T-helper 2 cell treated with Interferon-gamma antibody and Interleukin-4, amounts not matched to agents 5 μg/mL and 100 μg/mL, for 36 hours (primary cell): Measurements from ENCODE around the gene TDRD9.
A peak's percentile ranks its signal among the peaks of the same experiment; 100 is the strongest.
"Not testable (repeated sequence)": the region's sequence is repeated elsewhere in the genome, so short reads cannot be mapped to it uniquely, and the experiment has no call there.

Experiments
- DNase-seq: peaks from one replicate; pipeline ENCODE4 v3.0.0; 2021; ENCODE audit warnings: low spot score
- H3K27ac Mint-ChIP-seq: one replicate; pipeline ENCODE4 v1.8.0; 2021; ENCODE audit warnings: mild to moderate bottlenecking, mixed read lengths
- H3K27me3 Mint-ChIP-seq: one replicate; pipeline ENCODE4 v1.8.0; 2021; ENCODE audit warnings: low read depth, mixed read lengths
- H3K36me3 Mint-ChIP-seq: one replicate; pipeline ENCODE4 v1.8.0; 2021; ENCODE audit warnings: low read depth, mixed read lengths
- H3K4me1 Mint-ChIP-seq: one replicate; pipeline ENCODE4 v1.8.0; 2021; ENCODE audit warnings: low read depth, mixed read lengths
- H3K4me3 Mint-ChIP-seq: one replicate; pipeline ENCODE4 v1.8.0; 2022; ENCODE audit warnings: mild to moderate bottlenecking, moderate library complexity, mixed read lengths
- H3K9me3 Mint-ChIP-seq: one replicate; pipeline ENCODE4 v1.8.0; 2021; ENCODE audit warnings: mixed read lengths

TDRD9 gene

DNA sequence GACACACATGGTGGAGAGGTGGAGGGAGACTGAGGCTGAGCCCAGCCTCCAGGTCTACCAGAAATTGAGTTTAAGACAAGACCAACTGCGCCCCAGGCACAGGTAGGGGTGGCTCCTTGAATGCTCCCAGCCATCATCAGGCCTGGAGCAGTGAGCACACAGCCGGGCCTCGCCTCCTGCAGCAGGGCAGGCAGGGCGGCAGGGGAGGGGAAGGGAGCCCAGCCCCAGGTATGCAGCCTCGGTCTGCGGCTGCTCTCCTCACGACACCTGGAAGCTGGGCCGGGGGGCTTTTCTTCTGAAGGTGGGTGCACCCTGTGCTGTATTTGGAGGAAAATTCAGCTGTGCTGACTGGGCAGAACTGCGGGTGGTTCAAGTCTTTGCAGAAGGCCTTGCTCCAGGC, 29.5 kb upstream of the TDRD9 start:
- H3K9me3 Mint-ChIP-seq, result peaks cover 5% of the 10 kb centered on the region
- peaks cover 5% of the 10 kb centered on the region for H3K4me1 Mint-ChIP-seq
- H3K36me3 Mint-ChIP-seq, result no peaks in the 10 kb centered on the region
- H3K27me3 Mint-ChIP-seq, result no peaks in the 10 kb centered on the region
- no peak for DNase-seq
- H3K27ac Mint-ChIP-seq, result no peak overlapping the region
- no peak overlapping the region for H3K4me3 Mint-ChIP-seq

- peaks cover 5% of the 10 kb centered on the region for H3K9me3 Mint-ChIP-seq
- no peak overlapping the region for H3K4me3 Mint-ChIP-seq
- H3K36me3 Mint-ChIP-seq, result no peaks in the 10 kb centered on the region
- DNase-seq, result no peak
- H3K4me1 Mint-ChIP-seq, result peaks cover 5% of the 10 kb centered on the region
- H3K27ac Mint-ChIP-seq, result no peak overlapping the region
- no peaks in the 10 kb centered on the region for H3K27me3 Mint-ChIP-seq
These were observed 28.9 kb upstream of the TDRD9 start for GRCh38 chr14:103899316-103899715.

DNA sequence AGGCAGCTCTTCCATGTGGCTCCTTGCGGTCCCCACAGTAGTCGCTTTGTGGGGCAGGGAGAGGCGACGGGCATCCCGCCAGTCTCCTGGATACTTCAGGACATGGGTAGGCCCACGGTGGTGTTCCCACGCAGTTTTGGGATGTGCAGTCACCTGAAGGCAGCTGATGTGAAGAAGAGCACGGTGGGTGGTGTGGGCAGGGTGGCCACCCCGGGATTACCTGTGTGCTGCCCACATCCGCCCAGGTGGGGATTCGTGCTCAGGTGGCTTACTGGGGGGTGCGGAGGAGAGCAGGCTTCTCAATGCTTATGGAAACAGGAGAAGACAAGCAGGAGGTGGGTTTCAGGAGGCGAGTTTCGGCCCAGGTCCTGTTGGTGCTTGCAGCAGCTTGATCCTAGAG, 28.4 kb upstream of the TDRD9 start:
- no peaks in the 10 kb centered on the region for H3K27me3 Mint-ChIP-seq

DNA sequence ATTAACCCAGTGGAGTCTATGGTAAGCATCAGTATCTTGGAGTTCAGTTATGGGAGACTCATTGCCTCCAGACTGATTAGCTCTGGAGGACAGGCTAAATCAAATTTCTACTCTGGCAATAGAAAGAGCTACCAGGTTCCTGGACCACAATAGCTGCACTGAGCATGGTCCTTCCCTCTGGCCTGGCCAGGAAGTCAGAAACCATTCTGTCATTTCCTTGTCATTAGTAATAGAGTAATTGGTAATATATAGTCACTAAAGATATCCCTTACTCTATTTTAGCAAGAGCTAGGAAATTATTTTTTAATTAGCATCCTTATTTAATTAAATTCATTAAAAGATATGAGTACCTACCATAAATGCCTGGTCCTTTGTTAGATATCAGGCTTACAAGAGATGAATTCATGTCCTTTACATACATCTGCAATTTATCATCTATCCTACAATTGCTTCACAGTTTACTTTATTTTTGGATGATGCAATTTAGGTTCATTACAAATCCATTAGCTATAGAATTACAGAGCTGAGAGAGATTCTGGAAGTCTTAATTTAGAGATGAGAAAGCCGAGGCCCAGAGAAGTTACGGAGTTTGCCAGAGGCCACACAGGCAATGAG, 23.7 kb upstream of the TDRD9 start:
- H3K9me3 Mint-ChIP-seq, result no peaks in the 10 kb centered on the region
- no peak overlapping the region for H3K27ac Mint-ChIP-seq
- H3K27me3 Mint-ChIP-seq, result no peaks in the 10 kb centered on the region
- no peak for DNase-seq
- H3K4me1 Mint-ChIP-seq, result peaks cover 6% of the 10 kb centered on the region
- H3K4me3 Mint-ChIP-seq, result no peak overlapping the region
- H3K36me3 Mint-ChIP-seq, result peaks cover under 1% of the 10 kb centered on the region

More for the DNA sequence above, 28.4 kb upstream of the TDRD9 start:
- H3K27ac Mint-ChIP-seq, result no peak overlapping the region
- no peaks in the 10 kb centered on the region for H3K36me3 Mint-ChIP-seq
- no peak overlapping the region for H3K4me3 Mint-ChIP-seq
- H3K4me1 Mint-ChIP-seq, result peaks cover 5% of the 10 kb centered on the region
- H3K9me3 Mint-ChIP-seq, result peaks cover 5% of the 10 kb centered on the region
- DNase-seq, result no peak

DNA sequence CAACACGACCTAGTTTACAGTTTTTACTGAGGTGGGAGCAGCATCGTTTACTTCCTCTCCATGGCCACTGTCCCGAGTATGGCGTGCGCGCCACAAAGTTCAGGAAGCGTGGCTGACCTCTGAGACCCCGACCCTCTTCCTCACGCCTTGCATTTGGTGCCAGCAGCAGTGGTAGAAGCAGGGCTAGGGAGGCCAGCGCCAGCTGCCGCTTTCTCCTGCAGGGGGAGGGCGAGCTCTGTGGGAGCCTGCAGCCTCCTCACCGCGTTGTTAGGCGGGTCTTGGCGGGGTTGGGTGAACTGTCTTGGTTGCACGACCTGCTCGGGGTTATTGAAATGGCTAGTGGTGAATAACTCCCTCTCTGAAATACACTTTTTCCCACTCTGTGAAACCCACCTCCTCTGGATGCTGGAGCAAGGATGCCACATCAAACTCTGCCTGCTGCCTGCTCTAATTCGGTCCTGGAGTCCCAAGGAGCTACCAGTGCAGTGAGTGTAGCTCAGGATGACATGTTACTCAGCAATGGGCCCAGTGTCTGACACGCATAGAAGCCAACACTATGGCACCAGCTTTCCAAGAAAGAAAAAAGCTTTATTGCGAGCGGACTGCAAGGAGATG, 22.3 kb upstream of the TDRD9 start:
- no peak overlapping the region for H3K4me3 Mint-ChIP-seq
- no peaks in the 10 kb centered on the region for H3K9me3 Mint-ChIP-seq
- H3K36me3 Mint-ChIP-seq, result peaks cover 5% of the 10 kb centered on the region
- no peak overlapping the region for H3K27ac Mint-ChIP-seq
- H3K27me3 Mint-ChIP-seq, result no peaks in the 10 kb centered on the region
- no peak for DNase-seq
- peaks cover 8% of the 10 kb centered on the region for H3K4me1 Mint-ChIP-seq

GRCh38 chr14:103908580-103908979, 19.7 kb upstream of the TDRD9 start:
- Mint-ChIP-seq H3K9me3 (no peaks in the 10 kb centered on the region), H3K4me3 (no peak overlapping the region), H3K4me1 (peaks cover 6% of the 10 kb centered on the region), H3K27me3 (no peaks in the 10 kb centered on the region), H3K36me3 (peaks cover 6% of the 10 kb centered on the region), H3K27ac (peak overlapping the region; percentile 17)
- no peak for DNase-seq

- no peaks in the 10 kb centered on the region for H3K9me3 Mint-ChIP-seq
- H3K36me3 Mint-ChIP-seq, result peaks cover 11% of the 10 kb centered on the region
- H3K27ac Mint-ChIP-seq, result no peak overlapping the region
- H3K27me3 Mint-ChIP-seq, result no peaks in the 10 kb centered on the region
- H3K4me3 Mint-ChIP-seq, result no peak overlapping the region
- no peak for DNase-seq
- peaks cover 6% of the 10 kb centered on the region for H3K4me1 Mint-ChIP-seq
These were observed 18.6 kb upstream of the TDRD9 start for GRCh38 chr14:103909531-103910261.

DNA sequence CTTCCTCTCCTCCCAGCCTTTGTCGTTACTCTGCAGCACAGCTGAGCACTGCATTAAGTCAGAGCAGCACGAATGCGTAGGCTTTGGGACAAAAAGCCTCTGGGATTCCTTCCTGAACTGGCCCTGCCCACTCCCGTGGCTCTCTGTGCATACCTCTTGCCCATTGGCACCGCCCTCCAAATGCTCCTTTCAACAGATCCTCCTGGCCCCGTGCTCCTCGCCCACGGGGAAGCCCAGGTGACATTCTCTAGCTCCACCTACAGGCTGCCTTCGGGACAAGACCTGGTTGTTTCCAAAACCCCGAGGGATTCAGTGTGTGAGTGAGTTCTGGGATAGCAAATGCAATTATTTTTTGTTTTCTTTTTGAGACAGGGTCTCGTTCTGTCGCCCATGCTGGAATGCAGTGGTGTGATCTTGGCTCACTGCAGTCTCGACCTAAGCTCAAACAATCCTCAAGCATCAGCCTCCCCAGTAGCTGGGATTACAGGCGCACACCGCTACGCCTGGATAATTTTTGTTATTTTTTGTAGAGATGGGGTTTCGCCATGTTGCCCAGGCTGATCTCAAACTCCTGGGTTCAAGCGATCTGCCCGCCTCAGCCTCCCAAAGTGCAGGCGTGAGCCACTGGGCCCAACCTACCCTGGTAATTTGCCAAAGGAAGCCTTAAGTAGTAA, 17.9 kb upstream of the TDRD9 start:
- Mint-ChIP-seq H3K4me1 (peaks cover 6% of the 10 kb centered on the region), H3K9me3 (no peaks in the 10 kb centered on the region), H3K4me3 (peak overlapping the region; percentile 67), H3K36me3 (peaks cover 14% of the 10 kb centered on the region), H3K27me3 (no peaks in the 10 kb centered on the region), H3K27ac (peak overlapping the region; percentile 53)
- DNase-seq, result peak; percentile 61

DNA sequence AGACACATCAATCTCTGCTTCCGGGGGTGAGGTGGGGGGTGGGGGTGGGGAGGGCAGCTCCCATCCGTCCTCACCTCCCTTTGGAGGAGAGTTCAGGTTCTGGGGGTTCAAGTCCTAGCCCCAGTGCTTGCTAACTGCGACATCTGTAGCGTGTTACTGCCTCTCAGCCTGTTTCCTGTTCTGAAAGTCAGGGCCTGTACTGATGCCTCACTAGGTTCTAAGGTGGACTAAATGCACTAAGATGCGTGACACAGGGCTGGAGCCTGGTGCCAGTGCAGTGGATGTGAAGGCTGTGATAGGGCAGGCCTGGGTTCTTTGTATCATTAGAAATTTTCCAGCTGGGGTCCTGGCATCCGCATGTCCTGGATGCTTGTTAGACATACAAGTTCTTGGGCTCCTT, 17.3 kb upstream of the TDRD9 start:
- Mint-ChIP-seq H3K4me1 (peaks cover 7% of the 10 kb centered on the region), H3K4me3 (no peak overlapping the region), H3K9me3 (no peaks in the 10 kb centered on the region), H3K36me3 (peaks cover 17% of the 10 kb centered on the region), H3K27me3 (no peaks in the 10 kb centered on the region), H3K27ac (no peak overlapping the region)
- DNase-seq, result no peak

DNA sequence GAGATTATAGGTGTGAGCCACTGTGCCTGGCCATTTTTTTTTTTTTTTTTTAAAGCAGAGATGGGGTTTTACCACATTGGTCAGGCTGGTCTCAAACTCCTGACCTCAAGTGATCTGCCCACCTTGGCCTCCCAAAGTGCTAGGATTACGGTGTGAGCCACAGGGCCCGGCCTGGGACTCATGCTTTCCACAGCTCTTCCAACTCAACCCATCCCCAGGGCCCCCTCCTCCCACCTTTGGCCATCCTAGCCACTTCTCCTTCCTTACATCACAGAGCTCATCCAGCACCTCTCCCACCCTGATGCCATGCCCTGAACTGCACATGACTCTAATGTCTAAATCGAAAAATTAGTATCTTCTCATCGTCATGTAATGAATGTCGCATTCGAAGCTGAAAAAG, 12.6 kb upstream of the TDRD9 start:
- Mint-ChIP-seq H3K27ac (no peak overlapping the region), H3K4me3 (no peak overlapping the region), H3K9me3 (no peaks in the 10 kb centered on the region), H3K27me3 (no peaks in the 10 kb centered on the region), H3K36me3 (peaks cover 14% of the 10 kb centered on the region), H3K4me1 (peaks cover 5% of the 10 kb centered on the region)
- DNase-seq, result no peak

DNA sequence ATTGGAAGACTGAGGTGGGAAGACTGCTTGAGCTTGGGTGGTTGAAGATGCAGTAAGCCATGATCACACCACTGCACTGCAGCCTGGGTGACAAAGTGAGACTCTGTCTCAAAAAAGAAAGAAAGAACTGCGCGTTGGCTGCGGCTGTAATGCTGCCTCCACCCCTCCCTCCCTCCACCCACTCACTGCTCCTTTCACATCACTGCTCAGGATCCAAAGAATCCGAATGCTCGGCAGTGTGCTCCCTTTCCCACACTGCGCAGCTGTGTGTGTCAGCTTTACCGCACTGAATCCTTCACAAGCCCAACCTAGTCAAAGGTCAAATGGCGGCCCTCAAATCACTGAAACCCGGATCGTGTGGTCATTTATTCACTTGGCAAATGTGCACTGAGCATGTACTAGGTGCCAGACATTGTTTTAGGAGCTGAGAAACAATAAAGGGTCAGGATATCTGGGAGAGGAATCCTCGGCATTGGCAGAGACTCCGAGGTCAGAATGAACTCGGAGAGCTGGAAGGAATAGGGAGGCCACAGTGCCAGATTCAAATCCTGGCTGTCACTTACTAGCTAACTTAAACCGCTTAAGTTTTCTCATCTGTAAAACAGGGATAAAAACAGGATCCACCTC, 11.5 kb upstream of the TDRD9 start:
- H3K27me3 Mint-ChIP-seq, result no peaks in the 10 kb centered on the region
- H3K27ac Mint-ChIP-seq, result no peak overlapping the region
- peaks cover 9% of the 10 kb centered on the region for H3K4me1 Mint-ChIP-seq
- no peak for DNase-seq
- H3K9me3 Mint-ChIP-seq, result no peaks in the 10 kb centered on the region
- H3K36me3 Mint-ChIP-seq, result peaks cover 14% of the 10 kb centered on the region
- H3K4me3 Mint-ChIP-seq, result no peak overlapping the region

GRCh38 chr14:103920981-103921854, 7.0 kb upstream of the TDRD9 start:
- Mint-ChIP-seq H3K27ac (peak overlapping the region; percentile 77), H3K4me1 (peaks cover 9% of the 10 kb centered on the region), H3K9me3 (no peaks in the 10 kb centered on the region), H3K36me3 (peaks cover 3% of the 10 kb centered on the region), H3K27me3 (peaks cover 7% of the 10 kb centered on the region), H3K4me3 (peak overlapping the region; percentile 94)
- peak; percentile 96 for DNase-seq

DNA sequence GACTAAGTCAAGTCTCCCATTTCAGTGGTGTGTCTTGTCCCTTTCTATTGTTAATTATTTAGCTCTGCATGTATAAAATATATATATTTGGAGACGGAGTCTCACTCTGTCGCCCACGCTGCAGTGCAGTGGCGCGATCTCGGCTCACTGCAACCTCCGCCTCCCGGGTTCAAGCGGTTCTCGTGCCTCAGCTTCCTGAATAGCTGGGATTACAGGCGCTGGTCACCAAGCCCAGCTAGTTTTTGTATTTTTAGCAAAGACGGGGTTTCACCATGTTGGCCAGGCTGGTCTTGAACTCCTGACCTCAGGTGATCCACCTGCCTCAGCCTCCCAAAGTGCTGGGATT, 6.4 kb upstream of the TDRD9 start:
- H3K4me1 Mint-ChIP-seq, H3K36me3 Mint-ChIP-seq, H3K27me3 Mint-ChIP-seq, H3K27ac Mint-ChIP-seq, DNase-seq, H3K9me3 Mint-ChIP-seq: not testable (repeated sequence)
- H3K4me3 Mint-ChIP-seq, result peak overlapping the region; percentile 94
